Measurements from ENCODE around the gene LRRC10.

DNA sequence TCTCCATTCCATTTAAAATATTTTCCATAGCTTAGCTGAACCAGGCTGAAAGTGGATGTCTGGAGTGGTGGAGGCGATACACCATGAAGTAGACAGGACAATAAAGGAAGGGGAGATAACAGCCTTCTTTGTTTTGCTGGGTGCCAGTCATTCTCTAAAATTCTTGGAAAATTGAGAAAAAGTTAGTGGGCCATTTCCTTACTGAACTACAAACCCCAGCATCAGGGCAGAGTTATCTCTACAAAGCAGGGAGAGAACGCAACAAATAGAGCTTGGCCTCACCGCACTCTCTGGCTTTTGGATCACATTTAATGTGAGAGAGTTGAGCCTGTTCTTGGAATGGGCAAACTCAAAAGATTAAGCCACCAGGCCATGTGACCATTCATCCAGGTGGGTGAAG, 41.2 kb upstream of the LRRC10 start:
- TF ChIP-seq POLR2A (IDR thresholded peaks at IDR 0.05; ENCODE audit: low read depth, low read length) (no peak), CTCF (IDR thresholded peaks at IDR 0.05; ENCODE audit: extremely low read depth in 1 of 2, insufficient read depth in 1 of 2, low read depth in 1 of 2, low read length in 2 of 2) (no peak), MYC (IDR thresholded peaks at IDR 0.05; ENCODE audit: low read depth, low read length) (no peak), GATA2 (IDR thresholded peaks at IDR 0.05; ENCODE audit: insufficient read depth, insufficient read length, low read depth, low read length) (no peak)

All from endothelial cell of umbilical vein (primary cell).